WI38 (cell line): Measurements from ENCODE around the gene IFFO2.
A peak's percentile ranks its signal among the peaks of the same experiment; 100 is the strongest.

Experiments
- H3K4me3 ChIP-seq: 2 replicates; pipeline ENCODE4 v1.5.1; 2011; ENCODE audit warnings: low read depth, mild to moderate bottlenecking, control low read depth, low read length
- CTCF ChIP-seq: IDR thresholded peaks from 2 replicates; pipeline ENCODE4 v1.5.1; 2012; ENCODE audit warnings: low read depth, mild to moderate bottlenecking, control low read depth, low read length

IFFO2 gene

GRCh38 chr1:18956193-18957135, at the start of gene IFFO2:
Gene IFFO2, minus strand, starts transcription at chr1:18956676. Its CDS starts 344 bp downstream, at chr1:18956332.
- peak within 1 kb of the TSS; percentile 76 for H3K4me3 ChIP-seq
- no peak for TF ChIP-seq CTCF

GRCh38 chr1:19006000-19006399, 49.5 kb upstream of the IFFO2 start:
- H3K4me3 ChIP-seq, result no peak overlapping the region
- TF ChIP-seq CTCF, result no peak

- no peak overlapping the region for H3K4me3 ChIP-seq
- no peak for TF ChIP-seq CTCF
These were observed 47.2 kb upstream of the IFFO2 start for GRCh38 chr1:19003371-19004290.

- H3K4me3 ChIP-seq, result no peak overlapping the region
These were observed 43.6 kb upstream of the IFFO2 start for GRCh38 chr1:19000065-19000464.

GRCh38 chr1:18999359-18999758, 42.9 kb upstream of the IFFO2 start:
- no peak for TF ChIP-seq CTCF
- H3K4me3 ChIP-seq, result no peak overlapping the region

More at GRCh38 chr1:19000065-19000464, 43.6 kb upstream of the IFFO2 start:
- TF ChIP-seq CTCF, result no peak

GRCh38 chr1:18998016-18998724, 41.7 kb upstream of the IFFO2 start:
- no peak for TF ChIP-seq CTCF
- no peak overlapping the region for H3K4me3 ChIP-seq
